HepG2 (cell line): Measurements from ENCODE around the gene CEACAM16. TPM values are rescaled to one million over a fixed set of nuclear protein-coding genes. Genes with fewer than 3 reads are reported as not detected.

ENCODE experiments used
- ATAC-seq: fragments of 200-7000 bp; cut with Tn5 transposase; 3 replicates; pipeline ENCODE4 v1.9.1; 2020; ENCODE audit warnings: mild to moderate bottlenecking, moderate library complexity
- BruUV-seq: library from RNA; stranded (reverse); fragments of 400-500 nt; replicated peaks from 2 replicates; lab custom pipeline; 2021; lab: Mats Ljungman, UMichigan
- CTCF ChIA-PET: fragments of 300-600 bp; formaldehyde crosslinking; extraction: SDS; loops from one replicate; lab custom pipeline; 2021; ENCODE audit warnings: low total read pairs, inconsistent platforms, low intra/inter-chr PET ratio; lab: Yijun Ruan, JAX
- POLR2A ChIA-PET: fragments of 350-600 bp; sonication (Branson Sonifier 250); formaldehyde crosslinking; loops from one replicate; lab custom pipeline; 2020; ENCODE audit warnings: antibody characterized with exemption, inconsistent platforms; lab: Yijun Ruan, JAX
- DNase-seq: peaks from one replicate; pipeline ENCODE4 v3.0.0-alpha.2; 2015; ENCODE audit warnings: low spot score
- FAIRE-seq: peaks from 3 replicates; lab custom pipeline; 2011; peaks lifted over from hg19 to GRCh38; lab: Jason Lieb, UNC
- H2AFZ ChIP-seq: one replicate; pipeline ENCODE4 v1.6.1; 2011; ENCODE audit warnings: low read length, inconsistent platforms
- H3K27ac ChIP-seq: fragments of 300-600 bp; 3 replicates; pipeline ENCODE4 v1.8.0; 2011; ENCODE audit warnings: mixed run types, mild to moderate bottlenecking, mixed read lengths, low read length, inconsistent platforms; ENCODE audit not compliant: insufficient read depth; ENCODE audit errors: extremely low read length
- H3K27me3 ChIP-seq, 2 experiments: fragments of 200-600 bp in 1 of 2; 2 replicates in 1 of 2; 3 replicates in 1 of 2; pipeline versions ENCODE4 v1.6.0 to v1.8.0; 2011; ENCODE audit warnings: low read length in 2 of 2, mild to moderate bottlenecking in 2 of 2, moderate library complexity in 2 of 2, inconsistent platforms in 1 of 2; ENCODE audit not compliant: insufficient read depth in 2 of 2, control insufficient read depth in 1 of 2
- H3K36me3 ChIP-seq, 2 experiments: fragments of 200-600 bp in 1 of 2; replicated peaks in 1 of 2; 2 replicates in 1 of 2; 3 replicates in 1 of 2; pipeline versions ENCODE4 v1.5.1 to v1.8.0; 2011; ENCODE audit warnings: low read length in 2 of 2, inconsistent platforms in 1 of 2; ENCODE audit not compliant: insufficient read depth in 2 of 2, control insufficient read depth in 1 of 2
- H3K4me1 ChIP-seq: 2 replicates; pipeline ENCODE4 v1.5.1; 2012; ENCODE audit warnings: low read length, inconsistent platforms; ENCODE audit not compliant: insufficient read depth
- H3K4me2 ChIP-seq: 2 replicates; pipeline ENCODE4 v1.6.0; 2011; ENCODE audit warnings: low read depth, low read length, inconsistent platforms
- H3K4me3 ChIP-seq, 3 experiments: fragments of 200-600 bp in 1 of 3; sonication (generic), shearing (Covaris generic) in 1 of 3; replicated peaks in 1 of 3; 2 replicates each; pipeline ENCODE4 v1.5.1; 2011 to 2016; ENCODE audit warnings: low read length in 3 of 3, inconsistent platforms in 2 of 3, low read depth in 2 of 3, mild to moderate bottlenecking in 2 of 3, control low read depth in 1 of 3, mixed read lengths in 1 of 3; ENCODE audit not compliant: insufficient read depth in 1 of 3
- H3K79me2 ChIP-seq: one replicate; pipeline ENCODE4 v1.6.1; 2011; ENCODE audit warnings: low read length, inconsistent platforms; ENCODE audit not compliant: insufficient read depth
- H3K9ac ChIP-seq: 2 replicates; pipeline ENCODE4 v1.6.0; 2011; ENCODE audit warnings: mild to moderate bottlenecking, low read depth, low read length, inconsistent platforms; ENCODE audit not compliant: insufficient read depth
- H3K9me3 ChIP-seq: 2 replicates; pipeline ENCODE4 v1.5.1; 2012; ENCODE audit warnings: mild to moderate bottlenecking, low read length
- H4K20me1 ChIP-seq: 2 replicates; pipeline ENCODE4 v1.6.0; 2011; ENCODE audit warnings: inconsistent platforms, mild to moderate bottlenecking, low read length, moderate library complexity; ENCODE audit not compliant: insufficient read depth
- ARID4A ChIP-seq: sonication (generic); formaldehyde crosslinking; IDR thresholded peaks from 2 replicates; pipeline ENCODE4 v1.5.0; 2020; ENCODE audit warnings: mild to moderate bottlenecking, missing genetic modification reagents, borderline replicate concordance
- ATF7 ChIP-seq, 2 experiments: fragments of 450-650 bp in 1 of 2; sonication (generic) in 1 of 2; formaldehyde crosslinking in 1 of 2; IDR thresholded peaks; 2 replicates each; pipeline versions ENCODE4 v1.4.0 to v1.6.1; 2016 to 2020; ENCODE audit warnings: antibody characterized with exemption in 1 of 2, mild to moderate bottlenecking in 1 of 2, missing genetic modification reagents in 1 of 2
- CCDC6 ChIP-seq: sonication (generic); formaldehyde crosslinking; IDR thresholded peaks from 2 replicates; pipeline ENCODE4 v1.8.1; 2022; ENCODE audit warnings: mild to moderate bottlenecking, missing genetic modification reagents, moderate library complexity
- FOXJ3 ChIP-seq: sonication (generic); formaldehyde crosslinking; IDR thresholded peaks from 2 replicates; pipeline ENCODE4 v1.4.0; 2020; ENCODE audit warnings: missing genetic modification reagents, mild to moderate bottlenecking, borderline replicate concordance
- GATAD2A ChIP-seq: IDR thresholded peaks from 2 replicates; pipeline ENCODE4 v1.6.1; 2016
- HDAC1 ChIP-seq: sonication (generic); formaldehyde crosslinking; IDR thresholded peaks from 2 replicates; pipeline ENCODE4 v1.5.1; 2020; ENCODE audit warnings: mild to moderate bottlenecking, missing genetic modification reagents
- NBN ChIP-seq: fragments of 450-650 bp; conservative IDR thresholded peaks from 2 replicates; pipeline ENCODE4 v1.6.1; 2017
- REST ChIP-seq, 2 experiments: IDR thresholded peaks; 2 replicates each; pipeline ENCODE4 v1.6.1; 2011 to 2012; ENCODE audit warnings: low read length in 2 of 2, borderline replicate concordance in 1 of 2, low read depth in 1 of 2, mild to moderate bottlenecking in 1 of 2, moderate library complexity in 1 of 2
- REXO4 ChIP-seq: sonication (generic); formaldehyde crosslinking; IDR thresholded peaks from 2 replicates; pipeline ENCODE4 v1.8.0; 2022; ENCODE audit warnings: missing genetic modification reagents, mild to moderate bottlenecking, borderline replicate concordance
- SAP130 ChIP-seq: IDR thresholded peaks from 2 replicates; pipeline ENCODE4 v1.6.1; 2016; ENCODE audit warnings: low read depth
- SP4 ChIP-seq: sonication (generic); formaldehyde crosslinking; IDR thresholded peaks from 2 replicates; pipeline ENCODE4 v1.8.1; 2023; ENCODE audit warnings: mild to moderate bottlenecking, missing genetic modification reagents
- SRY ChIP-seq: sonication (generic); formaldehyde crosslinking; IDR thresholded peaks from 2 replicates; pipeline ENCODE4 v1.8.0; 2022; ENCODE audit warnings: mild to moderate bottlenecking, missing genetic modification reagents
- THAP8 ChIP-seq: sonication (generic); formaldehyde crosslinking; IDR thresholded peaks from 2 replicates; pipeline ENCODE4 v1.5.1; 2020; ENCODE audit warnings: missing genetic modification reagents, mild to moderate bottlenecking, borderline replicate concordance
- WIZ ChIP-seq: sonication (generic); formaldehyde crosslinking; IDR thresholded peaks from 2 replicates; pipeline ENCODE4 v1.5.1; 2020; ENCODE audit warnings: mild to moderate bottlenecking, missing genetic modification reagents
- ZBTB38 ChIP-seq: sonication (generic); formaldehyde crosslinking; IDR thresholded peaks from 2 replicates; pipeline ENCODE4 v1.5.1; 2020; ENCODE audit warnings: mild to moderate bottlenecking, missing genetic modification reagents
- ZNF670 ChIP-seq: sonication (generic); formaldehyde crosslinking; IDR thresholded peaks from 2 replicates; pipeline ENCODE4 v1.8.0; 2022; ENCODE audit warnings: mild to moderate bottlenecking, missing genetic modification reagents, borderline replicate concordance
- WGBS: methylation state at CpG from one replicate; pipeline ENCODE4 v1.1.6; 2017; ENCODE audit warnings: low lambda C conversion rate; 5-methylcytosine and 5-hydroxymethylcytosine counted together
- in situ Hi-C: cut with HindIII; loops from 2 replicates; pipeline ENCODE4 v1.10.0; 2017; ENCODE audit warnings: low pct_unique_long_range_greater_than_20kb; ENCODE audit not compliant: extremely low pct_ligation_motif_present
- intact Hi-C: fragments of 100-400 bp; cut with micrococcal nuclease; formaldehyde crosslinking; loops from one replicate; pipeline ENCODE4 v1.10.0; 2022; ENCODE audit not compliant: unreplicated experiment
- polyA plus RNA-seq, 8 experiments: library from polyadenylated mRNA; depleted of rRNA in 3 of 8; stranded (reverse) in 7 of 8; unstranded in 1 of 8; fragments of >200 nt; fragmentation: Illumina TruSeq in 4 of 8; extraction: Trizol in 4 of 8; gene quantifications; 2 replicates each; pipeline versions ENCODE4 v1.2.1 to v1.2.3, GENCODE V29; 2011 to 2016; ENCODE audit warnings: low read depth in 4 of 8, missing spikeins in 1 of 8, mixed read lengths in 1 of 8; ENCODE audit not compliant: insufficient read depth in 1 of 8
- total RNA-seq, 5 experiments: library from RNA; depleted of rRNA; stranded (reverse); fragments of >200 nt; fragmentation: Illumina TruSeq; extraction: Trizol; gene quantifications; 2 replicates each; pipeline ENCODE4 v1.2.3, GENCODE V29; 2016; ENCODE audit warnings: low read depth in 1 of 5

Gene CEACAM16
- total and polyA plus RNA-seq, 2 of the 13 experiments (the other 11 are each of a cell fraction or from before 2014, with no cell fraction given): not detected

GRCh38 chr19:44696939-44697669 is 1.8 kb upstream of the CEACAM16 start:
- FAIRE-seq (no peak), DNase-seq (no peak), ATAC-seq (no peak; the same call in 1 of the 3 replicates)
- Histone ChIP-seq H2AFZ (no peak overlapping the region), H4K20me1 (no peaks in the 10 kb centered on the region), H3K27ac (peak overlapping the region; percentile 28), H3K4me2 (peak overlapping the region; percentile 53), H3K4me3 (no peak overlapping the region; a peak in 1 of 6 replicates), H3K79me2 (no peaks in the 10 kb centered on the region), H3K4me1 (peaks cover 96% of the 10 kb centered on the region), H3K27me3 (no peaks in the 10 kb centered on the region), H3K9me3 (no peaks in the 10 kb centered on the region), H3K36me3 (no peaks in the 10 kb centered on the region), H3K9ac (peak overlapping the region; percentile 13; the same call in 1 of the 2 replicates)
- CTCF ChIA-PET: no interaction called here
- BruUV-seq: no TSS peak
- in situ Hi-C loops: no loop called here
- intact Hi-C loops: no loop called here
- 43% methylated on average over 13 of the region's 22 CpGs for WGBS
- POLR2A ChIA-PET: interaction anchor here (0.7 kb wide), 1 partner anchor 16 kb away, joined by 3 read pairs; no protein-coding TSS in a partner anchor
- peak; percentile 67 for TF ChIP-seq HDAC1 (CRISPR knock-in tag)
- TF ChIP-seq WIZ (CRISPR knock-in tag): no peak
- TF ChIP-seq THAP8: no peak
- no peak for TF ChIP-seq FOXJ3
- no peak for TF ChIP-seq NBN
- no peak for TF ChIP-seq GATAD2A
- TF ChIP-seq ARID4A (CRISPR knock-in tag): no peak
- TF ChIP-seq REXO4 (CRISPR knock-in tag): no peak
- TF ChIP-seq SP4: no peak
- no peak for TF ChIP-seq CCDC6 (CRISPR knock-in tag)
- TF ChIP-seq SAP130 (CRISPR knock-in tag): 0 out of 2 replicates have a peak, but pooled peaks have one; percentile 27
- no peak for TF ChIP-seq ATF7 (IDR thresholded peaks at IDR 0.05)
- no peak for TF ChIP-seq ATF7 (CRISPR knock-in tag; IDR thresholded peaks at IDR 0.05)
- no peak for TF ChIP-seq ZNF670
- TF ChIP-seq ZBTB38 (CRISPR knock-in tag): peak; percentile 87
- 0 out of 2 replicates have a peak, but pooled peaks have one; percentile 15 for TF ChIP-seq SRY (CRISPR knock-in tag)
- no peak for TF ChIP-seq REST (IDR thresholded peaks at IDR 0.05; ENCODE audit: borderline replicate concordance in 1 of 2, low read depth in 1 of 2, low read length in 2 of 2)
